ENCODE measurements around the gene REXO4. TPM values are rescaled to one million over a fixed set of nuclear protein-coding genes. Genes with fewer than 3 reads are reported as not detected.

REXO4 gene
- total and polyA plus RNA-seq, 2 of the 13 experiments (the other 11 are each of a cell fraction or from before 2014, with no cell fraction given): 18.5 to 30.4 TPM

- TF ChIP-seq ZNF710 (CRISPR knock-in tag; IDR thresholded peaks at IDR 0.05; ENCODE audit: borderline replicate concordance) (peak; percentile 77; the same call in 1 of the 2 replicates), ATF4 (CRISPR knock-in tag; IDR thresholded peaks at IDR 0.05) (peak in 1 of 2 experiments; percentile 87; a peak in 2 of 4 replicates), TBX3 (IDR thresholded peaks at IDR 0.05; ENCODE audit: borderline replicate concordance) (peak; percentile 64; the same call in 1 of the 2 replicates), TOPORS (CRISPR knock-in tag; IDR thresholded peaks at IDR 0.05) (peak; percentile 50; the same call in 1 of the 2 replicates), HMGXB3 (CRISPR knock-in tag; IDR thresholded peaks at IDR 0.05; ENCODE audit: borderline replicate concordance) (peak; percentile 92), AFF4 (CRISPR knock-in tag; IDR thresholded peaks at IDR 0.05) (no peak), ZNF451 (CRISPR knock-in tag; IDR thresholded peaks at IDR 0.05) (peak; percentile 47; the same call in 1 of the 2 replicates), ZNF460 (CRISPR knock-in tag; IDR thresholded peaks at IDR 0.05; ENCODE audit: borderline replicate concordance) (peak; percentile 81; the same call in 1 of the 2 replicates), NFIC (IDR thresholded peaks at IDR 0.05; ENCODE audit: low read length) (no peak), ZSCAN29 (CRISPR knock-in tag; conservative IDR thresholded peaks at IDR 0.05) (0 out of 2 replicates have a peak, but pooled peaks have one; percentile 84)
Measured at GRCh38 chr9:133417541-133418461, at the start of gene REXO4 (continued).
